GM12864 (cell line): Measurements from ENCODE around the gene YKT6.
A peak's percentile ranks its signal among the peaks of the same experiment; 100 is the strongest.
"Not testable (repeated sequence)": the region's sequence is repeated elsewhere in the genome, so short reads cannot be mapped to it uniquely, and the experiment has no call there.

Experiments used
- DNase-seq: peaks from one replicate; pipeline ENCODE4 v3.0.0-alpha.2; 2011; ENCODE audit warnings: low read depth
- H3K4me3 ChIP-seq: 2 replicates; pipeline ENCODE4 v1.5.1; 2011; ENCODE audit warnings: mild to moderate bottlenecking, low read depth, low read length, control low read depth
- CTCF ChIP-seq: IDR thresholded peaks from 2 replicates; pipeline ENCODE4 v1.5.1; 2011; ENCODE audit warnings: low read depth, mild to moderate bottlenecking, moderate library complexity, low read length, control low read depth, inconsistent platforms; ENCODE audit errors: missing control alignments

YKT6 gene

DNA sequence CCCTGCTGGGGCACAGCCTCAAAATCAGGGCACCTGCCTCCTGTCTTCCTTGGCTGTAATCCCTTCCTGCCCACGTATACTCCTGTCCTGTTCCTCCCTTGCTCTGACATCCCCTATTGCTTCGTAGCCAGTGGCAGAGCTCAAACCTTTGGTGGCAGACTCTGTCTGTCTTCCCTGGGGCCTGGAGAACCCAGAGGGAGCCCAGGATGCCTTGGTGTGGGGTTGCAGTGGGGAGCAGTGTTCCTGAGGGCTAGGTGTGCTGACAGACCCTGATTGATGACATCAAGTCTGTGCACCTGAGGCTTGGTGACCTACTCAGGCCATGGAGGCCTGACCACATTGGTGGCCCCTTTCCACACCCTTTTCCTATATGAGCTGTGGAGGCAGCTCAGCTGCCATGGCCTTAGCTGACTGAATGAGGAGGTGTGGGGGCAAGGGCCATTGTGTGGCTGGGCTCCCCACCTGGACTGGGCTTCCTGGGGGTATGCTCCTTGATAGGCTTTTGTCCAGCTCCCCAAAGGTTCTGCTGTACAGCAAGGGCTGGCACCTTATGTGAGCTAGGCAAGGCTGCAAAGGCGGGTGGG lies 6.1 kb upstream of the YKT6 start:
- no peak for DNase-seq

DNA sequence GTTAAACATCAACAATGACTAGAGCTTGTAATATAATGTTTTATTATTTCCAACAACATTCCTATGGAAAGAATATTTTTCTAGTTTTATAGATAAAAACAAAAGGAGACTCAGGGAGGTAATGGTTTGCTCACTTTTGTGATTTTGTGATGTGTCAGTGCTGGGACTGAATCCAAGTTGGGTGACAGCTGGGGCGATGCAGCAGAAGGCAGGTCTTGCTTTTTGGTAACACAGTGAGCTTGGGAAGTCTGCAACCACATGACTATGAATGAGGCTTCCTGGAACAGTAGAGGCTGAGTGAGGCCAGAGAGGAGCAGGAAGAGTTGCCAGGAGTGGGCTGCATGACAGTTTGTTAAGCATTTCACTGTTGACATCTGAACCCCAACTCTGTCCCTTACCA lies 4.9 kb upstream of the YKT6 start:
- no peak for DNase-seq

More for the DNA sequence above, 6.1 kb upstream of the YKT6 start:
- H3K4me3 ChIP-seq, result no peak overlapping the region
- TF ChIP-seq CTCF, result no peak

DNA sequence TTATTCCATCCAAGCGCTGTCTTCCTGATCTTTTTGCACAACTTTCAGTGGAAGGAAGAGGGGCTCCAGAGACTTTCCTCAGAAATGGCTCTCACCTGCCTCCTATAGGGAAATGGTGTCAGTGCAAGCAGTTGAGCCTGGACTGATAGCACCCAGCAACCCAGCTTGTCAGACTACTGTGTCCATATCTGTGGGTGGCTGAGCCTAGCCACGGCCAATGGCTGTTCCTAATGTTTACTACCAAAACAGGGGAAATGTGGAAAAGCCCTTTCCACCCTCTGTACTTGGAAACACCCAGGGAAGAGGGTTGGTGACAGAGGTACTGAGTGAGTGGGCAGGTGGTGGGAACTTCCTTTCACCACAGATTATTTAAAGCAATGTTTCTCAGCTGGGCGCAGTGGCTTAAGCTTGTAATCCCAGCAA lies 4.3 kb upstream of the YKT6 start:
- peak; percentile 78 for TF ChIP-seq CTCF
- no peak for DNase-seq

More for the DNA sequence above, 4.9 kb upstream of the YKT6 start:
- no peak overlapping the region for H3K4me3 ChIP-seq
- TF ChIP-seq CTCF, result no peak

DNA sequence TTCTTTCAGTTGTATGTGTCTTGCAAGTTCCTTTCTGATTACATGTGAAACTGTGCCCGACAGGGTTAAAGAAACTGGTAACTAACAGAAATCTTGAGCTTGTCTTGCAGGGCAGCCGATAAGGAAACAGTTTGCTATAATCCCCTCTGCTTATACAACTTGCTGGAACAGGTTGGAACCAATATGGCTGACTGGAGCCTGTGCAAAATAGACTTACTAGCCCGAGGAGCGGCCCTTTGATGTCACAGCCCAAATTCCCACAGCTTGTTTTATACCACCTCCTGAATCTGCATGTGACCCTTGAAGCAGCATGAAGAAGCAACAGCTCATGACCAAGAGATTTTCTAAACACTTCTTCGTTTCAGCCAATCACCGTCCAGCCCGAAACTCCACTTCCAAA lies 3.3 kb upstream of the YKT6 start:
- DNase-seq, result no peak
- no peak for TF ChIP-seq CTCF

More for the DNA sequence above, 4.3 kb upstream of the YKT6 start:
- H3K4me3 ChIP-seq, result no peak overlapping the region

DNA sequence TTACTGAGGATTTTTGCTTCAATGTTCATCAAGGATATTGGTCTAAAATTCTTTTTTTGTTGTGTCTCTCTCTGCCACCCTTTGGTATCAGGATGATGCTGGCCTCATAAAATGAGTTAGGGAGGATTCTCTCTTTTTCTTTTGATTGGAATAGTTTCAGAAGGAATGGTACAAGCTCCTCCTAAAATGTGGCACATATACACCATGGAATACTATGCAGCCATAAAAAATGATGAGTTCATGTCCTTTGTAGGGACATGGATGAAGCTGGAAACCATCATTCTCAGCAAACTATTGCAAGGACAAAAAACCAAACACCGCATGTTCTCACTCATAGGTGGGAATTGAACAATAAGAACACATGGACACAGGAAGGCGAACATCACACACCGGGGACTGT lies 615 bp upstream of the YKT6 start:
- not testable (repeated sequence) for DNase-seq, H3K4me3 ChIP-seq

More for the DNA sequence above, 3.3 kb upstream of the YKT6 start:
- H3K4me3 ChIP-seq, result no peak overlapping the region

DNA sequence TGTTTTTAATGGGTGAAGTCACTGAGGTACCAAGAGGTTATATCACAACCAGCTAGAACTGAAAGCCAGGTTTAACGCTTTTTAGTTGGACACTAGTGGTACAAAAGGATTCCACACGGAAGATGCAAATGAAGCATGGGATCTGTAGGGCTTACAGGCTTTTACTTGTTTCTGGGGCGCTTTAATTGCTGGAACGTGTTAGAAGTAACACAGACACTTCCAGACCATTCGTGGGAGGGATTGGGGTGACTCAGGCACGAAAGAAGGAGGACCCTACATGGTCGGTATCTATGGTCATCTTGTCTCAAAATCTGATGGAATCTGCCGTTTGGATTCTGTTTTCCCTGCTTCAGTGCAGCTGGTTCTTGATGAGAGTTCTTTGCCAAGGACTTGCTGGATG lies 1.0 kb downstream of the YKT6 start:
- no peak for DNase-seq
- TF ChIP-seq CTCF, result no peak

GRCh38 chr7:44206008-44206407 lies 5.2 kb downstream of the YKT6 start:
- no peak for TF ChIP-seq CTCF
- no peak overlapping the region for H3K4me3 ChIP-seq
- no peak for DNase-seq

More for the DNA sequence above, 1.0 kb downstream of the YKT6 start:
- peak overlapping the region; percentile 84 for H3K4me3 ChIP-seq

GRCh38 chr7:44208085-44208484 lies 7.3 kb downstream of the YKT6 start:
- TF ChIP-seq CTCF, result no peak

More at GRCh38 chr7:44208085-44208484, 7.3 kb downstream of the YKT6 start:
- no peak for DNase-seq
- H3K4me3 ChIP-seq, result no peak overlapping the region
